NCI-H128 (cell line): ENCODE data around the gene PTPN18.

ENCODE experiments used
- DNase-seq: peaks from one replicate; lab custom pipeline; 2025; ENCODE audit not compliant: unreplicated experiment; lab: John Stamatoyannopoulos, UW

Gene PTPN18

DNA sequence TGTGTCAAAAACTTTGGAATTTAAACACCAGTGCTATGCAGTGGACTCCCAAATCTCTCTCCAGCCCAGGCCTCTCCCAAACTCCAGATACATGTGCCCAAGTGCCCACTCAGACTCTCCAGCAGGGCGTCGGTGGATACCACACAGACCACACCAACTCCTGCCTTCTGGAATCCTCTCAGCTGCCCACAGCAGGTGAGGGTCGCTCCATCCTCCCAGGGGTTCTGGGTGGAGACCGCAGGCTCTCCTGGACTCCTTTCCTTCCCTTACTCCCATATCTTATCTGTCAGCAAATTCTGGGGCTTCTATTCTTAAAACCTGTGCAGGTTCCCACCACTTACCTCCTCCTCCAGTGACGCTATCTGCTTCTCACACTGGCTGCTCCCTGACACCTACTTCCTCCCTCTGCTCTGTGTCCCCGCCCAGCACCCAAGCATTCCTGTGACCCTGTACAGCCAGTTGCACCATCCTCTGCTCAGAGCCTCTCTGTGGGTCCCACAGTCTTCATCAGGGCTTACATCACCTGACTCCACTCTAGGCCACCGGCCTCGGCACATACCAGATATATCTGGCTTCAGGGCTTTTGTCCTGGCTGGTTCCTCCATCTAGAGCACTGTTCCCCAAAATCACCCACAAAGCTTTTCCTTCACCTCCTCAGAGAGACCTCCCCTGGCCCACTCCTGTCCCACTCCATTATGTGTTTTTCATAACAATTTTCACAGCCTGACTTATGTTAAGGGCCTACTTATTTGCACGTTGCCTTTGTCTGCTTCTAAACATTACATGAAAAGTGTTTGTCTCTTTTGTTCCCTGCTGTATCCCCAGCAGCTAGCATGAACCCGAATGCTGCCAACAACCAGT is 15.7 kb upstream of the PTPN18 start:
- no peak for DNase-seq

DNA sequence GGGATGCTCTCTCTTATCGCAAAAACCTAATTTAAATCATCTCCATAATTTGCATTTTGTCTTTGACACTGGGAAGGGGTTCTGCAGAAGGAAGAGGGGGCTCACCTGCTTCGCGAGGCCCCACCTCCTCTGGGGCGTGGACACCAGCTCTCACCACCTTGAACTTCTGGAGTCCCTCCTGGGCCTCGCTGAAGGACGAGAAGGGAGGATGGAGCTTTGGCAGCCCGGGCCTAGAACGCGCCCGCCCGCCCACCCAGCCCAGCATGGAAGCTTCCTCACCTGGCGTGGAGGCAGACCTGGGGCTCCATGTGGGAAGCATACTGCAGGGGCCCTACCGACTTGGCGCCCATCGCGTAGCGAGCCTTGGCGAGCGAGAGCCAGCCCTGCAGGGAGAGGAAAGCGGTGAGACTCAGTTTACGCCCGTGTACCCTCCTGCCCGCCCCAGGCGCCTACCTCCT is 14.3 kb upstream of the PTPN18 start:
- no peak for DNase-seq

DNA sequence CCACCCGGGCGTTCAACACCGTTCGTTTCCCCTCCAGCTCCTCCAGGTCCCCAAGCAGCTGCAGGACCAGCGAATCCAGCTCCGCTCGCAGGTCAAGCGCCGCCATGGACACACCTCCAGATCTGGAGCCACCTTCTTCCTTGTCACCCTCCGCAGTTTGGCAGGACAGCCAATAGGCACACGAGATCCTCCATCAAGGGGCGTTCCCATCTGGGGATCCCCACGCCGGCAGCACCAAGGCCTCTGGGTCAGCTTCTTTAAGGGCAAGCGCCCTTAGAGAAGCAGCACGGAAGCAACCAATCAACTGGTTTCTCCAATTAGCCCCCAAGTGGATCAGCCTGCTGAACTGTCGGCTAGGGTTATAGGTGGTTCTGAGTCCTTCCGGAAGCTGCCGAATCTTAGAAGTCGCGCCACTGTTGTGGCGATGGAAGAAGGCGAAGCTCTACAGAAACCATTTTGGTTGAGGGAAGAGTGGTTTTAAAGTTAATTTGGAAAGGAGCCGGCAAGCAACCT is 13.8 kb upstream of the PTPN18 start:
- peak; percentile 76 for DNase-seq

- DNase-seq: peak; percentile 89
Observed at GRCh38 chr2:130342533-130343275, 13.2 kb upstream of the PTPN18 start, which contains the start of gene IMP4. Gene IMP4 (plus strand): TSS chr2:130342897. CDS start chr2:130342933, 36 bp downstream.

DNA sequence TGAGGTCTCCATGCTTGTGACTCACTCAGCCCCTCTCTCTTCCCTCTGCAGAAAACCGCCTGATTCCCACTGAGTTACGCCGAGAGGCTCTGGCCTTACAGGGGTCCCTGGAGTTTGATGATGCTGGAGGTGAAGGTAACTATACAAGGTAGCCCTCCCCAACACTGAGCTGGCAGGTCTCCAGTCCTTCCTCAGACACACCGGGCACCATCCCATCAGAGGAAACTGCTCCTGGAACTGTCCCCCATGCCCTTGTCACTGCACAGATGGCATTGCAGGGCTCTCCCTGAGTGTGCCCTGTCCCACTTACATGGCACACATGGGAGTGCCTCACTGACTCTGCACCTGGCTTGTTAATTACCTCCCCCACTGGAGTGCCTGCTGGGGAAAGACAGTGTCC is 11.3 kb upstream of the PTPN18 start:
- no peak for DNase-seq

- DNase-seq: no peak
Observed at GRCh38 chr2:130345091-130345490, 10.8 kb upstream of the PTPN18 start.

GRCh38 chr2:130345611-130346010 is 10.2 kb upstream of the PTPN18 start:
- DNase-seq: no peak

- no peak for DNase-seq
Observed at GRCh38 chr2:130346041-130346740, 9.7 kb upstream of the PTPN18 start.

DNA sequence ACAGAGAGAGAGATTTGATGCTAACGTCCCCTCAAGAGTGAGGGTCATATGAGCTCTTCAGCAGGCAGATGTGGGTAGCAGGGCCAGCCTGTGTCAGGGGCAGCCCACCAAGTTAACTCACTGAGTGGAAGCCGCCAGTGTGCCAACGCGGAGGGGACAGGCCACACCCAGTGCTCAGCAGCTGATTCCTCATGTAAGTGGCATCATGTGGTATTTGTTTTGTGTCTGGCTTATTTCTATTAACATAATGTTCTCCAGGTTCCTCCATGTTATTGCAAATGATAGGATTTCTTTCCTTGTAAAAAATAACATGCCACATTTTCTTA is 9.2 kb upstream of the PTPN18 start:
- DNase-seq: no peak

DNA sequence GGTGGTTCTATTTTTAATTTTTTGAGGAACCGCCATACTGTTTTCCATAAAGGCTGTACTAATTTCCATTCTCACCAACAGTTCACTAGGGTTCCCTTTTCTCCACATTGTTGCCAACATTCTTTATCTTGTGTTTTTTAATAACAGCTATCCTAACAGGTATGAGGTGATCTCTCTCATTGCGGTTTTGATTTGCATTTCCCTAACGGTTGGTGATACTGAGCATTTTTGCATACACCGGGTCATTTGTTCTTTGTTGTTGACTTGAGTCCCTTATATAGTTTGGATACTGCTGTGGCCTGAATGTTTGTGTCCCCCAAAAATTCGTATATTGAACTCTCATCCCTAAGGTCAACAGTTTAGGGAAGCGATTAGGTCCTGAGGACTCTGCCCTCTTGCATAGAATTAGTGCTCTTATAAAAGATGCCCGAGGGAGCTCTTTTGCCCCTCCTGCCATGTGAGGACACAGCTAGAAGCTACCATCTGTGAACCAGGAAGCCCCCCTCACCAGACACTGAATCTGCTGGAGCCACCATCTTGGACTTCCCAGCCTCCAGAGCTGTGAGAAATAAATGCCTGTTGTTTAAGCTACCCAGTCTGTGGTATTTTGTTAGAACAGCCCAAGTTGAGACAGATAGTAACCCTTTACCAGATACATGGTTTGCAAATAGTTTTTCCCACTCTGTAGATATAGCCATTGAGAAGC is 8.5 kb upstream of the PTPN18 start:
- DNase-seq: no peak

DNA sequence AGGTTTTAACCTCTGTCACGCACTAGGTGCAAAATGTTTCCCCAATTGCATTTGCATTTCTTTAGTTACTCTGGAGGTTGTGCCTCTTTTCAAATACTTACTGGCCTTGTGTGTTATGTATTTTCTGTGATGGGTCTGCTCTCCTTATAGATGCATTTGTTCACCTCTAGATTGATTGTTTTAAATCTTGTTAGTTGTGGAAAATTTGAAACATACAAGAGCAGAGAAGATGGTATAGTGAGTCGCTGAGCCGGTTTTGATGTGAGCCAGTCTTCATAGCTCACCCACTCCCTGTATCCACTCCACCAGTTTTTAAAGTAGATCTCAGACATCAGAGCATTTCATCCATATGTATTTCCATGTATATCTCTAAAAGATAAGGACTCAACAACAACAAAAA is 6.7 kb upstream of the PTPN18 start:
- no peak for DNase-seq

GRCh38 chr2:130351711-130352110 is 4.1 kb upstream of the PTPN18 start:
- DNase-seq: no peak

- DNase-seq: no peak
Observed at GRCh38 chr2:130352237-130352636, 3.6 kb upstream of the PTPN18 start.

- no peak for DNase-seq
Observed at GRCh38 chr2:130353291-130354138, 2.3 kb upstream of the PTPN18 start.

- no peak for DNase-seq
Observed at GRCh38 chr2:130354139-130354428, 1.8 kb upstream of the PTPN18 start.

GRCh38 chr2:130355172-130355577 is 681 bp upstream of the PTPN18 start:
- DNase-seq: no peak

GRCh38 chr2:130357864-130358263 is 2.0 kb downstream of the PTPN18 start:
- DNase-seq: no peak

GRCh38 chr2:130358420-130359350 is 2.8 kb downstream of the PTPN18 start:
- no peak for DNase-seq

DNA sequence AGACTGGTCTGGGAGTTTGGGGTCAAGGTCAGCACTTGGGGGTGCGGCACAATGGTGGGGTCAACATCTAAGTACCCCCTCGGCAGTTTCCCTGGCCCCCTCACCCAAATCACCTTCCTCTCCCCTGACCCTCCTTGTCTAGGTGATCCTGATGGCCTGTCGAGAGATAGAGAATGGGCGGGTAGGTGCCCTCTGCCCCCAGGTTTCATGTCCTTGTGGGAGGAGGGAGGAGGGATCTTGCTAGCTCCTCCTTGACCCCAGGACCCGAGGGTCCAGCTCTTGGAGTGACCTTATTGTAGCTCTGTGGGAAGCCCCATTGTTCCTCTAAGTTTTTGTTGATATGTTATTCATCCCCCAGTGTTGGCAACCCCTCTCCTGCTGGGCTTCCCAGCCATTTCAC is 3.6 kb downstream of the PTPN18 start:
- no peak for DNase-seq
